Mesenchymal stem cell (in vitro differentiated cells and primary cell): ENCODE data around the gene CSPG4.
"Not testable (repeated sequence)": the region's sequence is repeated elsewhere in the genome, so short reads cannot be mapped to it uniquely, and the experiment has no call there.

Source experiments
- DNase-seq: peaks from one replicate; pipeline ENCODE4 v3.0.0-alpha.2; 2013
- H2AFZ ChIP-seq: one replicate; pipeline ENCODE4 v1.6.1; 2013; ENCODE audit warnings: low read depth, mild to moderate bottlenecking, control low read depth, inconsistent platforms, low read length, moderate library complexity
- H2AK5ac ChIP-seq: 2 replicates; pipeline ENCODE4 v1.6.1; 2013; ENCODE audit warnings: low read length, moderate library complexity, mild to moderate bottlenecking, inconsistent platforms; ENCODE audit not compliant: severe bottlenecking
- H2BK120ac ChIP-seq: one replicate; pipeline ENCODE4 v1.6.1; 2013; ENCODE audit warnings: low read depth, mild to moderate bottlenecking, inconsistent platforms, low read length, moderate library complexity
- H2BK12ac ChIP-seq, 2 experiments: one replicate each; pipeline ENCODE4 v1.6.1; 2013; ENCODE audit warnings: inconsistent platforms in 2 of 2, low read length in 2 of 2, mild to moderate bottlenecking in 2 of 2, moderate library complexity in 2 of 2, control low read depth in 1 of 2
- H2BK15ac ChIP-seq: one replicate; pipeline ENCODE4 v1.6.1; 2013; ENCODE audit warnings: mild to moderate bottlenecking, low read depth, inconsistent platforms; ENCODE audit not compliant: poor library complexity, severe bottlenecking
- H2BK5ac ChIP-seq: 2 replicates; pipeline ENCODE4 v1.6.1; 2013; ENCODE audit warnings: low read depth, mild to moderate bottlenecking, low read length, control low read depth, inconsistent platforms; ENCODE audit not compliant: poor library complexity, severe bottlenecking
- H3K14ac ChIP-seq, 2 experiments: one replicate each; pipeline ENCODE4 v1.6.1; 2013; ENCODE audit warnings: inconsistent platforms in 2 of 2, low read length in 2 of 2, control low read depth in 1 of 2, mild to moderate bottlenecking in 1 of 2, moderate library complexity in 1 of 2
- H3K18ac ChIP-seq, 2 experiments: one replicate each; pipeline ENCODE4 v1.6.1; 2013; ENCODE audit warnings: inconsistent platforms in 2 of 2, low read length in 2 of 2, control low read depth in 1 of 2, low read depth in 1 of 2, mild to moderate bottlenecking in 1 of 2
- H3K23ac ChIP-seq, 2 experiments: one replicate each; pipeline ENCODE4 v1.6.1; 2013; ENCODE audit warnings: inconsistent platforms in 2 of 2, low read length in 2 of 2, mild to moderate bottlenecking in 2 of 2, moderate library complexity in 2 of 2, control low read depth in 1 of 2
- H3K27ac ChIP-seq: 2 replicates; pipeline ENCODE4 v1.5.1; 2013; ENCODE audit warnings: mild to moderate bottlenecking, moderate library complexity, low read length, control low read depth, inconsistent platforms; ENCODE audit not compliant: poor library complexity, severe bottlenecking
- H3K27me3 ChIP-seq, 2 experiments: 2 replicates each; pipeline versions ENCODE4 v1.6.1 to v1.7.0; 2013; ENCODE audit warnings: low read length in 2 of 2, mild to moderate bottlenecking in 2 of 2, moderate library complexity in 2 of 2, control low read depth in 1 of 2, inconsistent platforms in 1 of 2; ENCODE audit not compliant: control insufficient read depth in 1 of 2, insufficient read depth in 1 of 2
- H3K36me3 ChIP-seq, 2 experiments: 2 replicates each; pipeline versions ENCODE4 v1.6.1 to v1.7.0; 2013; ENCODE audit warnings: low read length in 2 of 2, control low read depth in 1 of 2, inconsistent platforms in 1 of 2, low read depth in 1 of 2, mild to moderate bottlenecking in 1 of 2; ENCODE audit not compliant: insufficient read depth in 2 of 2, control insufficient read depth in 1 of 2
- H3K4ac ChIP-seq, 2 experiments: one replicate each; pipeline ENCODE4 v1.6.1; 2013; ENCODE audit warnings: inconsistent platforms in 2 of 2, low read length in 2 of 2, mild to moderate bottlenecking in 2 of 2, moderate library complexity in 2 of 2, control low read depth in 1 of 2, low read depth in 1 of 2
- H3K4me1 ChIP-seq: 2 replicates; pipeline ENCODE4 v1.6.1; 2013; ENCODE audit warnings: low read depth, low read length, control low read depth; ENCODE audit not compliant: control insufficient read depth, insufficient read depth
- H3K4me2 ChIP-seq: 2 replicates; pipeline ENCODE4 v1.6.1; 2013; ENCODE audit warnings: low read length, mild to moderate bottlenecking, inconsistent platforms; ENCODE audit not compliant: poor library complexity, severe bottlenecking
- H3K4me3 ChIP-seq, 2 experiments: 2 replicates each; pipeline versions ENCODE4 v1.5.1 to v1.7.0; 2013; ENCODE audit warnings: low read length in 2 of 2, mild to moderate bottlenecking in 2 of 2, control low read depth in 1 of 2, low read depth in 1 of 2; ENCODE audit not compliant: insufficient read depth in 1 of 2
- H3K79me1 ChIP-seq: replicated peaks from 2 replicates; pipeline ENCODE4 v1.6.1; 2013; ENCODE audit warnings: mild to moderate bottlenecking, control low read depth, low read length, inconsistent platforms; ENCODE audit not compliant: poor library complexity, severe bottlenecking
- H3K9ac ChIP-seq: 2 replicates; pipeline ENCODE4 v1.7.0; 2013; ENCODE audit warnings: mild to moderate bottlenecking, low read length, moderate library complexity
- H3K9me3 ChIP-seq: 2 replicates; pipeline ENCODE4 v1.7.0; 2013; ENCODE audit warnings: mild to moderate bottlenecking, low read length; ENCODE audit not compliant: control insufficient read depth
- H4K8ac ChIP-seq: one replicate; pipeline ENCODE4 v1.6.1; 2013; ENCODE audit warnings: inconsistent platforms, mild to moderate bottlenecking, low read length, moderate library complexity
- H4K91ac ChIP-seq: one replicate; pipeline ENCODE4 v1.6.1; 2013; ENCODE audit warnings: mild to moderate bottlenecking, low read length, inconsistent platforms
- WGBS: methylation state at CpG from one replicate; pipeline ENCODE4 v1.1.7; 2013; ENCODE audit warnings: mixed read lengths; 5-methylcytosine and 5-hydroxymethylcytosine counted together

The CSPG4 gene

GRCh38 chr15:75703440-75704262 lies 9.0 kb downstream of the CSPG4 start:
- not testable (repeated sequence) for H3K36me3 ChIP-seq, H3K23ac ChIP-seq, H3K27ac ChIP-seq, DNase-seq, H3K9me3 ChIP-seq, H3K14ac ChIP-seq, H2BK5ac ChIP-seq, H3K27me3 ChIP-seq, H2BK12ac ChIP-seq, H2BK120ac ChIP-seq, H2AFZ ChIP-seq, H3K79me1 ChIP-seq, H3K4me3 ChIP-seq, H2AK5ac ChIP-seq, H4K91ac ChIP-seq, H3K4me2 ChIP-seq, H4K8ac ChIP-seq
- peak overlapping the region; percentile 51 for H3K9ac ChIP-seq
- peak overlapping the region in 1 of 2 experiments; percentile 42 for H3K4ac ChIP-seq
- peak overlapping the region; percentile 19 to 32 for H3K18ac ChIP-seq
- H3K4me1 ChIP-seq: peaks cover 24% of the 10 kb centered on the region
- peak overlapping the region; percentile 68 for H2BK15ac ChIP-seq
- no CpG with 5 or more reads among the region's 18 CpGs for WGBS

GRCh38 chr15:75702436-75702835 lies 10.2 kb downstream of the CSPG4 start:
- Histone ChIP-seq H3K4me3 (no peak overlapping the region), H2BK5ac (no peak overlapping the region), H3K36me3 (no peaks in the 10 kb centered on the region), H3K9ac (no peak overlapping the region), H2AFZ (no peak overlapping the region), H3K4ac (peak overlapping the region in 1 of 2 experiments; percentile 32), H2AK5ac (no peak overlapping the region), H3K23ac (no peak overlapping the region), H4K8ac (no peak overlapping the region), H3K27me3 (no peaks in the 10 kb centered on the region), H3K79me1 (peaks cover 7% of the 10 kb centered on the region), H3K14ac (no peak overlapping the region), H2BK12ac (peak overlapping the region in 1 of 2 experiments; percentile 4), H3K27ac (no peak overlapping the region), H3K9me3 (no peaks in the 10 kb centered on the region), H2BK120ac (peak overlapping the region; percentile 0), H2BK15ac (no peak overlapping the region), H3K4me2 (no peak overlapping the region), H4K91ac (peak overlapping the region; percentile 16), H3K4me1 (peaks cover 29% of the 10 kb centered on the region), H3K18ac (peak overlapping the region in 1 of 2 experiments; percentile 68)
- DNase-seq: no peak
- WGBS: 29% methylated on average over 1 of the region's 6 CpGs

GRCh38 chr15:75701071-75702003 lies 11.3 kb downstream of the CSPG4 start:
- peak overlapping the region in 1 of 2 experiments; percentile 74 for H3K14ac ChIP-seq
- 94% methylated on average over 10 of the region's 13 CpGs for WGBS

More at GRCh38 chr15:75701071-75702003, 11.3 kb downstream of the CSPG4 start:
- not testable (repeated sequence) for DNase-seq, H3K23ac ChIP-seq, H2BK15ac ChIP-seq, H3K4me3 ChIP-seq, H3K27ac ChIP-seq, H3K27me3 ChIP-seq, H3K4me2 ChIP-seq, H2AFZ ChIP-seq, H3K36me3 ChIP-seq, H3K79me1 ChIP-seq, H3K4ac ChIP-seq, H3K9me3 ChIP-seq, H2AK5ac ChIP-seq, H2BK5ac ChIP-seq, H2BK120ac ChIP-seq, H4K8ac ChIP-seq
- peak overlapping the region; percentile 88 for H4K91ac ChIP-seq
- peak overlapping the region in 1 of 2 experiments; percentile 61 for H3K18ac ChIP-seq
- H3K9ac ChIP-seq: peak overlapping the region; percentile 29
- peak overlapping the region in 1 of 2 experiments; percentile 38 for H2BK12ac ChIP-seq
- H3K4me1 ChIP-seq: peaks cover 34% of the 10 kb centered on the region
